ENCODE measurements around the gene RETN. TPM values are rescaled to one million over a fixed set of nuclear protein-coding genes. Genes with fewer than 3 reads are reported as not detected.

Gene RETN
- not detected for polyA plus RNA-seq (2012; ENCODE audit: missing spikeins)

GRCh38 chr19:7668842-7669241, at the start of gene RETN:
TSS of gene RETN (plus strand) at chr19:7669049. CDS start at chr19:7669327, 278 bp downstream.
- no peak for TF ChIP-seq POLR2AphosphoS5 (IDR thresholded peaks at IDR 0.05; ENCODE audit: low read depth, low read length)
- DNase-seq (ENCODE audit: insufficient read length) (no peak), FAIRE-seq (no peak)

DNA sequence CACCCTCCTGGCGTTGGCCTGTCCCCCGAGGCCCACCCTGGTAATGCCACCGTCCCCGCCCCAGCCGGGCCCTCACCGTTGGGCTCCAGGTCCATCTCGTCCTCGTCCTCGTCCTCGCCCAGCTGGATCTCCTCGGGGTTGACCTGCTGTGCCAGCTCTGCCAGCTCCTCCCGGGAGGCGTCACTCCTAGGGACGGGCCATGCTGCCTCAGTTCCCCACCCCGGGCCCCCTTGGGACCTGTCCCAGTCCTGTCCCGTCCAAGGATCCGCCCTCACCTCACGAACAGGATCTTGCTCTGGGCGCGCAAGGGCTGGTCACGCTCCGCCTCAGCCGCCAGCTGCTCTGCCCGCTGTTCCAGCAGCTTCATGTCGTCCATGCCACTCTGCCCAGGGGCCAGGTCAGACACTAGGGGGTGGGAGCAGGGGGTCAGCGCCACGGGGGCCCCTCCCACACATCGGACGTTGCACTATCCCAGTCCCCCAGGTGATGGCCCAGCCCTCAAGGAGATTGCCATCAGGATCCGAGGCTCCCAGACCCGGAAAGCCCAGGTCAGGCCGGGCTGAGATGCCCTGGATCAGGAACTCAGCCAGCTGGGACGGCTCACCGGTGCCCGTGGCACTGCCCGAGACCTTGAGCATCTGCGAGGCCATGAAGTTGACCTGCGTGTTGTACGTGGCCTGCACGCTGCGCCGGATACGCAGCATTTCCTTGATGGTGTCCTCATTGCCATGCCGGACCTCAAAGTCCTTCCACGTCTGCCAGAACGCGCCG, 49.0 kb upstream of the RETN start:
- FAIRE-seq (no peak), DNase-seq (ENCODE audit: insufficient read length) (no peak)
- TF ChIP-seq POLR2AphosphoS5 (IDR thresholded peaks at IDR 0.05; ENCODE audit: low read depth, low read length) (no peak), POLR2A (IDR thresholded peaks at IDR 0.05; ENCODE audit: low read depth, low read length) (no peak), TAF1 (IDR thresholded peaks at IDR 0.05; ENCODE audit: borderline replicate concordance, low read depth, low read length) (no peak)

GRCh38 chr19:7620442-7621412, 48.1 kb upstream of the RETN start:
- no peak for TF ChIP-seq TAF1 (IDR thresholded peaks at IDR 0.05; ENCODE audit: borderline replicate concordance, low read depth, low read length)
- FAIRE-seq = no peak
- no peak for DNase-seq (ENCODE audit: insufficient read length)

DNA sequence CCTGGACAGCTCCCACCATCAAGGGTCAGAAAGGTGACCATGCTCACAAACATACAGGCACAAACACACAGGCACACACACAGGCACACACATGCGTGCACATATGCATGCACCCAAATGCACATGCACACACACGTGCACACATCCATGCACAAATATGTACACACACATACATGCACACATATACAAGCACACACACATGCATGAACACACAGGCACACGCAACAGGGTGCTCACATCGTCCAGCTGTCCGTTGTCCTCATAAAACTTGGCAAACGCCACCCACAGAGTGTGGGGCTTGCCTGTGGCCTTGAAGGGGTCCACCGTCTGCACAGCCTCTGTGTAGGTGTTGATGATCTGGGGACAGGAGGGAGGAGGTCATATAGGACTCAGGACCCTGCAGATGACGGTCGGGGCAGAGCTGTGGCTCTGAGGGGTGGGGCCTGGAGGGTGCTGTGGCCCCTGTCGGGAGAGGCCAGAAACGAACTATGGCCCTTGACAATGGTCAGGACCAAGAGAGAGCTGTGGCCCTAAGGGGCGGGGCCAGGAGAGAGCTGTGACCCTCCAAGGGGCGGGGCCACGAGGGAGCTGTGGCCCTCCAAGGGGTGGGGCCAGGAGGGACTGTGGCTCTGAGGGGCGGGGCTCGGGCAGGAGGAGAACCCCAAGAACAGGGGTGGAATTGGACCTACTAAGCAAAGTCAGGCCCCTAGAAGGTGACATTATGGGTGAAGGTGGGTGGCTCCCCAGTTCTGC, 45.7 kb upstream of the RETN start:
- TF ChIP-seq TAF1 (IDR thresholded peaks at IDR 0.05; ENCODE audit: borderline replicate concordance, low read depth, low read length) = no peak
- no peak for TF ChIP-seq POLR2AphosphoS5 (IDR thresholded peaks at IDR 0.05; ENCODE audit: low read depth, low read length)
- TF ChIP-seq POLR2A (IDR thresholded peaks at IDR 0.05; ENCODE audit: low read depth, low read length) = no peak
- DNase-seq (ENCODE audit: insufficient read length) = no peak
- FAIRE-seq = no peak

- FAIRE-seq = no peak
- TF ChIP-seq POLR2AphosphoS5 (IDR thresholded peaks at IDR 0.05; ENCODE audit: low read depth, low read length) (no peak), TAF1 (IDR thresholded peaks at IDR 0.05; ENCODE audit: borderline replicate concordance, low read depth, low read length) (no peak), POLR2A (IDR thresholded peaks at IDR 0.05; ENCODE audit: low read depth, low read length) (no peak)
- DNase-seq (ENCODE audit: insufficient read length) = no peak
Measured at GRCh38 chr19:7623725-7624603, 44.9 kb upstream of the RETN start.

DNA sequence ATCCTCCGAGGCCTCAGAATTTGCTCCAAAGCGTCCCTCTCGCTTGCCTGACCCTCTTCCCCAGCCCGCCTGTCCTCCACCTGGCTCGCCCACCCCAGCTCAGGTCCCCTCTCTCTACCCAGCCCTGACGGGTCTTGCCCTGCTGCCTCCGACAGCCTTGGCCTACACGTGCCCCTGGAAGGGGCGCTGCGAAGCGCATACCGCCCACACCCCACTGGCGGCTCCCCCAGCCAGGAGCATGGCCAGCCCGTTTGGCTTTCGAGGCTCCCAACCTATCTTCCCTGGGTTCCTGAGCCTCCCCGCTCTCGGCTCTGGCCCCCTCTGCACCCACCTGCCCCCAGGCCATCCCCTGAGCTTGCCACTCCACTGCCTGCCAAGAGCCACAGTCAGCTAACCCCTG, 44.0 kb upstream of the RETN start:
- FAIRE-seq (no peak), DNase-seq (ENCODE audit: insufficient read length) (no peak)
- no peak for TF ChIP-seq POLR2A (IDR thresholded peaks at IDR 0.05; ENCODE audit: low read depth, low read length)
- no peak for TF ChIP-seq TAF1 (IDR thresholded peaks at IDR 0.05; ENCODE audit: borderline replicate concordance, low read depth, low read length)
- TF ChIP-seq POLR2AphosphoS5 (IDR thresholded peaks at IDR 0.05; ENCODE audit: low read depth, low read length) = no peak

- FAIRE-seq (no peak), DNase-seq (ENCODE audit: insufficient read length) (no peak)
- TF ChIP-seq POLR2AphosphoS5 (IDR thresholded peaks at IDR 0.05; ENCODE audit: low read depth, low read length) (no peak), POLR2A (IDR thresholded peaks at IDR 0.05; ENCODE audit: low read depth, low read length) (no peak), TAF1 (IDR thresholded peaks at IDR 0.05; ENCODE audit: borderline replicate concordance, low read depth, low read length) (no peak)
Measured at GRCh38 chr19:7625763-7626372, 43.0 kb upstream of the RETN start.

GRCh38 chr19:7627166-7627565, 41.7 kb upstream of the RETN start:
- no peak for TF ChIP-seq POLR2AphosphoS5 (IDR thresholded peaks at IDR 0.05; ENCODE audit: low read depth, low read length)
- TF ChIP-seq POLR2A (IDR thresholded peaks at IDR 0.05; ENCODE audit: low read depth, low read length) = no peak
- TF ChIP-seq TAF1 (IDR thresholded peaks at IDR 0.05; ENCODE audit: borderline replicate concordance, low read depth, low read length) = no peak
- DNase-seq (ENCODE audit: insufficient read length) (no peak), FAIRE-seq (no peak)

DNA sequence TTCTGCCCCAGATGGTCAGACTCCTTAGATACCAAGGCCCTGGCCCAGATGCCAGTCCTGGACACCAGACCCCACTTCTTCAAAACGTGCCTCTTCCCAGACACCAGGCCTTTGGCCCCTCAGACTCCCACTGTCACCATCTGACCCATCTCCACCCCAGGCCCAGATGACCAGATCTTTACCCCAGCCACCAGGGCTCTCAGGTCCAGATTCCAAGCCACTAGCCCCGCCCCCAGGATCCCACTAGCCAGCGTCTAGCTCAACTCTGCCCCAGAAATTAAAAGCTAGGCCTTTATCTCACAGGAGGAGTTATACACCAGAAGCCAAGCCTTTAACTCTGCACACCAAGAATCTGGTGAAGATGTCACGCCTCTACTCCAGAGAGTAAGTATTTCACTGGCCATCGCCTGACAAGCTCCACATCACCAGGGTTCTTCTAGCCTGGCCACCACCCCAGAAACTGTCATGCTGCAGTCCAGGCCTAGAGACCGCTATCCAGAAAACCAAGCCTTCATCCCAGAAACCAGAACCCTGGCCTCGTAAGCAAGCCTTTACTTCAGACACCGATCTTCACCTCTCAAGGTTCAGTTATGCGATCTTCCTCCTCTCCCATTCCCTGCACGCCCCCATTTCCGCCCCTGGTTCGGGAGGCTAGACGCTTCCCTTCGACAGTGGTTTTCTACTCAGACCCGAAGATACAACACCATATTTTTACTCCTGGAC, 40.1 kb upstream of the RETN start:
- FAIRE-seq (no peak), DNase-seq (ENCODE audit: insufficient read length) (no peak)
- TF ChIP-seq POLR2AphosphoS5 (IDR thresholded peaks at IDR 0.05; ENCODE audit: low read depth, low read length) = no peak
- TF ChIP-seq TAF1 (IDR thresholded peaks at IDR 0.05; ENCODE audit: borderline replicate concordance, low read depth, low read length) = no peak
- TF ChIP-seq POLR2A (IDR thresholded peaks at IDR 0.05; ENCODE audit: low read depth, low read length) = no peak

Data from GM12892 (cell line).